Smooth muscle cell of bladder (primary cell): Measurements from ENCODE around the gene FKBP1C. TPM values are rescaled to one million over a fixed set of nuclear protein-coding genes. Genes with fewer than 3 reads are reported as not detected.

Experiments
- total RNA-seq: library from RNA; depleted of rRNA; stranded (reverse); fragments of >200 nt; gene quantifications from 2 replicates; pipeline ENCODE4 v1.2.3, GENCODE V29; 2014

Gene FKBP1C
- total RNA-seq: 0.46 and 0.57 TPM in 2 replicates

DNA sequence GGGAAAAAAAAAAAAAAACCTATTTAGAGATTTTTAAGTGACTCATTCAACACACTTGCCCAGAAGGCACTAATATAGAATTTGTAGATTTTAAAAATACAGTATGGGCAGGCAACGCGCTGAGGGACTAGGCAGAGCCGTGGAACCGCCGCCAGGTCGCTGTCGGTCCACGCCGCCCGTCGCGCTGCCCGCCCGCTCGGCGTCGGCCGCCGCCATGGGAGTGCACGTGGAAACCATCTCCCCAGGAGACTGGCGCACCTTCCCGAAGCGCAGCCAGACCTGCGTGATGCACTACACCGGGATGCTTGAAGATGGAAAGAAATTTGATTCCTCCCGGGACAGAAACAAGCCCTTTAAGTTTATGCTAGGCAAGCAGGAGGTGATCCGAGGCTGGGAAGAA is at the start of gene FKBP1C:
FKBP1C (plus strand) TSS at position 127 of the 400 bp plus-strand sequence.

Other genes starting within 250 kb of the FKBP1C start
- under 0.01 TPM in 2 replicates for gene LGSN, start 108.5 kb downstream of the FKBP1C start, total RNA-seq